Activated CD8-positive, alpha-beta memory T cell treated with anti-CD3 and anti-CD28 coated beads, Interleukin-2, amount 50 U/mL, for 48 hours (primary cell): Measurements from ENCODE around the gene PHYKPL.

Experiments used
- DNase-seq: peaks from one replicate; pipeline ENCODE4 v3.0.0-alpha.2; 2020

Gene PHYKPL

GRCh38 chr5:178180141-178180863, 52.3 kb downstream of the PHYKPL start:
- no peak for DNase-seq

GRCh38 chr5:178177569-178177968, 55.0 kb downstream of the PHYKPL start:
- no peak for DNase-seq

GRCh38 chr5:178176791-178177190, 55.8 kb downstream of the PHYKPL start:
- no peak for DNase-seq

GRCh38 chr5:178174456-178174855, 58.1 kb downstream of the PHYKPL start:
- DNase-seq, result no peak

GRCh38 chr5:178170455-178170854, 62.1 kb downstream of the PHYKPL start:
- DNase-seq, result no peak

GRCh38 chr5:178165581-178165980, 67.0 kb downstream of the PHYKPL start:
- no peak for DNase-seq

GRCh38 chr5:178163772-178164735, 68.5 kb downstream of the PHYKPL start:
- peak; percentile 99 for DNase-seq

- no peak for DNase-seq
These were observed 70.1 kb downstream of the PHYKPL start for GRCh38 chr5:178162481-178162880.

GRCh38 chr5:178160176-178160575, 72.4 kb downstream of the PHYKPL start:
- no peak for DNase-seq
